T-helper 9 cell (primary cell): Measurements from ENCODE around the gene PLCD1.

Source experiments
- DNase-seq: peaks from one replicate; pipeline ENCODE4 v3.0.0-alpha.2; 2020

PLCD1 gene

DNA sequence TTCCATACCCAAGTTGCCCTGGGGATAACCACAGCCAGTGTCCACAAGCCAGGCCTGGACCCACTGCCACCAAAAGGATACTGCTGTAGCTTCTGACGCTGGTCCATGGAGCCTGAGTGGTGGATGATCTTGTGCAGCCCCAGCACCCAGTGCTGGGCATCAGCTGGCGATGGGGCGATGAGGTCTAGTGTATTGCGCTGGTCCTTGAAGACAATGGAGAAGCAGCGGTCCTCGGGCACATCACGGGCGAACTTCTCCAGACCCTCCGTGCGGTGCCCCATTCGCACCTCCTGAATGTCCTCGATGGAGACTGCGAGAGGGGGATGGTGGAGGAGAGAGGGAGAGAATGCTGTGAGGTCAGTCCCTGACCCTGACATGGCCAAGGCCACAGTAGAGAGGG, 13.0 kb downstream of the PLCD1 start:
- DNase-seq, result no peak

DNA sequence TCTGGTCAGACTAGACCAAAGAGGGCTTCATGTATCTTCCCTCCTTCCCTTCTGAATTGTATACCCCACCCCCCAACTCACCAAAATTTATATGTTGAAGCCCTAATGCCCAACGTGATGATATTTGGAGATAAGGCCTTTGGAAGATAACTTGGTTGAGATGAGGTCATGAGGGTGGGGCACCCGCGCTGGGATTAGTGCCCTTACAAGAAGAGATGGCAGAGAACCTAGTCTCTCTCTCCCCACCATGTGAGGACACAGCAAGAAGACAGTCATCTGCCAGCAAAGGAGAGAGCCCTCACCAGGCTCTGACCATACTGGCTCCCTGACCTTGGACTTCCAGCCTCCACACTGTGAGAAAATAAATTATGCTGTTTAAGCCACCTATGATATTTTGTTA, 13.5 kb downstream of the PLCD1 start:
- no peak for DNase-seq

DNA sequence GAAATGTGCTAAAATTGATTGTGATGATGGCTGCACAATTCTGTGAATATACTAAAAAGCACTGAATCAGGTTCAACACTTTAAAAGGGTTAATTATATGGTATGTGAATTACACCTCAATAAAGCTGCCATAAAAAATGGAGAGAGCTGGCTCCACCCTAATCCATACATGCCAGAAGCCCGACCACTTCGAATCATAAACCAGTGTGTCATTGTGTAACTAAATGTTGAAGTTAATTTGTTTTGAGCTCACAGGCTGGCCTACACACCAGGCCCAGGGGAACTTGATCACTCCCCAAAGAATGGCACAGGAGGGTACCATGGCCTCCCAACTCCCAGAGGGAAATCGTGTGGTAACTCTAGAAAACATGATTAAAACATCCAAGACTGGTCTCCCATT, 14.0 kb downstream of the PLCD1 start:
- no peak for DNase-seq

DNA sequence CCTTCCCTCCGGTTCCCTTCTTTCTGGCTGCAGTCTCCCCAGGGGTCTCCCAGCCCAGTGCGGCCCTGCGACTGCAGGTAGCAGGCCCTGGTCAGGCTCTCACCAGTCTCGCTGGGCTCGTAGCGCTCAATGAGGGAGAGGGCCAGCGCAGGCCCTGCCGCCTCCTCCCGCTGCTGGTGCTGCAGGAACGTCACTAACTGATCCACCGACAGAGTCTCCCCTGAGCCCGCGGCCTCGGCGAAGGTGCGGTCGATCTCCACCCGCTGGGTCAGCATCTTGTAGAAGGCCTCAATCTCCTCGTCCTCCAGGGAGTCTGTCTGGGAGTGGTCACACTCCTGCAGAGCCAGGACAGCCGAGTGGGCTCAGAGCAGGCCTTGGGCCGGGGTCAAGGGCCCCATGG, 18.3 kb downstream of the PLCD1 start:
- DNase-seq, result no peak

DNA sequence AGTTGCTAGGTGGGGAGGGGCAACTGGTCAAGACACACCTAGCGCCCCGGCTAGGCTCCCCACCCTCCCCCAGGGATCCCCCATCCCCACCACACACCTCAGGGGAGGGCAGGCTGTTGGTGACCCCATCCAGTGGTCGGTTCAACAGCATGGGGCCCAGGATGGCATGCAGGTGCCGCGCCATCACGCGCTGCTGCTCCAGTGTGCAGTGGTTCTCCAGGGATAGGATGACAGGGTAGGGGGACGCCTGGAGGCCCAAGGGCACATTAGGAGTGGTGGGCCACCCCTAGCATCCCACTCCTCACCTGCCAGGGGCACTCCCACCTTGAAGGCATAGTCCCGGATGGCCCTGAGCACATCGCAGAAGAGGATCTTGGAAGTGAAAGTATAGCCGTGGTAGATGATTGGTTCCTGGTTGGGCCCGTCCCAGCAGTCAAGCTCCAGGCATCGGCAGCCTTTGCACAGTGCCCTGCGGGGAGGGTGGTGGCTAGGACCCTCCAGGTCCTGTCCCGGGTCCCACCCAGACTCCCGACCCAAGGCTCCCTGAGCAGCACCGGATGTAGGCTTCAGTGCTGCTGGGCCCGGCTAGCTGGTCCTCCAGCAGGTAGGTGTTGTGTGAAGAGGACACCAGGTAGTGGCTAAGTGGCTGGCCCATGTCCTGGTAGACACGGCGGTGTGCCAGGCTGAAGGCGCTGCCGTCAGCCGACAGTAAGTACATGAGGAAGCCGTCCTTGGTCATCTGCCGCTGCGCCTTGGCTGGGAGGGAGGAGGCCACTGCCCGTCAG, 19.4 kb downstream of the PLCD1 start:
- no peak for DNase-seq

DNA sequence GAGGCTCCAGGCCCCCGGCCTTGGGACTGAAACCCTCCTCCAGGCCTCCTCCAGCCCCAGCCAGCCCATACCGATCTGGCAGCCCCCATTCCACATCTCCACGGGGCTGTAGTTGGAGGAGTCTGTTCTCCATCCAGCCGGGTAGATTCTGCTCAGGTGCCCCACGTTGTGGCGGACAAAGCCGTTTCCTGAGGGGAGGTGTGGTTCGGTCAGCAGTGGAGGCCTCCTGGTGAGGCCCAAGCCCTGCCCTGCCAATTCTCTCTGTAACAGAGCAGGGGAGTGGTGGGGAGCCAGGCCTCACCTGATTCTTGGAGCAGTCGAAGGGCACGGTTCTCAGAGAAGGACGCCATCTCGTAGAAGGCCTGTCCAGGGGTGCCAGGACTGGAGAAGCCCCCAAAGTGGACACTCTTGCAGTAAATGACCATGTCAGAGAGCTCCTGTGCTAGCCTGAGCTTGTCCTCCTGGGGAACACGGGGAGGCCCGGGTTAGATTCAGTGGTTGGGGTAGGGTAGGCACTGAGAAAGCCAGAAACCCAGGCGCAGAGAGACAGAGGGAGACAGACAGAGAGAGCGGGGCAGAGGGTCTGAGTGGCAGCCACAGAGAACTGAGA, 20.4 kb downstream of the PLCD1 start:
- DNase-seq, result no peak

DNA sequence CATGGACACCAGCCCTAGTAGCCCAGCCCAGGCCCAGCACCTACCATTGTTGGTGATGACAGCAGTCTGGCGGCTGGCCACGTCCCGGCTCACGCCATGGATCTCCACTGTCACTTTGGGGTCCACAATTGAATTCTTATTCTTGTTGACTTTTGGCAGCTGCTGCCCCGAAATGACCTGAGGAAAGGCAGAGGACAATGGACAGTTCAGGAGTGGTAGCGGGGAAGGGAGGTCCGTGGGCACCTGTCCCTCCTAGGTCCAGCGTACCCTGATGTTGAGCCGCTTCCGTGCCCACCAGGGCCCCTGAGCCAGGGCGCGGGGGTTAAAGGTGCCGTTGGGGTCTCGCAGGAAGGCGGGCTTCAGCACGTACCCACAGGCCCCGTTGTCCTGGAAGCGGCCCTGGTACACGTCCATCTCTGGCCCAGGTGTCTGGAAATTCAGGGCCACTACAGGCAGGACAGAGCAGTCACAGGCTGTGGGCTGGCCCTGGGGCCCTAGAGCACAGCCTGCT, 21.2 kb downstream of the PLCD1 start:
- DNase-seq, result no peak

DNA sequence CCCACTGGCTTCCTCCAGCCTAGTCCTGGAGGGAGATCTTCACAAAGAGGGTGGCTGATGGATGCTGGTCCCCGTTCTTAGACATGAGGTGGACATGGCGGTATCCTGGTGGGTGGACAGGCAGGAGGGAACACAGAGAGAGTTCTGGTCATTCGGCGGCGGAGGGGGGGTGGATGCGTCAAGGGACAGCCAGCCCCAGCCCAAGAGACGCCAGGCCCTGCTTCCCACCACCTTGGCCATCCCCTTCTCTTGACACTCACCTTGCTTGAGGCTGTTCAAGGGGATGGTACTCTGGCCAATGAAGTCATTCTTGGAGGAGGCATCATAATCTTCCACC, 21.7 kb downstream of the PLCD1 start:
- DNase-seq, result no peak

DNA sequence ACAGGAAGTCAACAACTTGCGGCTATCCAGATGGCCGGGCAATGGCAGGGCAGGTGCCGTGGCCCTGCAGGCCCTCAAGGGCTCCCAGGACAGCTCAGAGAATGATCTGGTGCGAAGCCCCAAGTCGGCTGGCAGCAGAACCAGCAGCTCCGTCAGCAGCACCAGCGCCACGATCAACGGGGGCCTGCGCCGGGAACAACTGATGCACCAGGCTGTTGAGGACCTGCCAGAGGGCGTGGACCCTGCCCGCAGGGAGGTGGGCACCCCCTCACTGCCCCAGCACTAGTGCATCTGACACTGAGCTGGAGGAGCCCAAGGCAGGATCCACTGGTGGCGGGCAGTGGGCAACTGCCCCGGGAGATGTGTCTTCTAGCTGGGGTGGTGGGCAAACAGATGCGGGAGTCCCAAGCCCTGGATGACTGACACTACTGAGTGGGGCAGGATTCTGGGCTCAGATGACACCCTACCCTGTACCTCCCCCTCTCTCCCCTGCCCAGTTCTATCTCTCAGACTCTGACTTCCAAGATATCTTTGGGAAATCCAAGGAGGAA, 22.9 kb downstream of the PLCD1 start:
- DNase-seq, result no peak

DNA sequence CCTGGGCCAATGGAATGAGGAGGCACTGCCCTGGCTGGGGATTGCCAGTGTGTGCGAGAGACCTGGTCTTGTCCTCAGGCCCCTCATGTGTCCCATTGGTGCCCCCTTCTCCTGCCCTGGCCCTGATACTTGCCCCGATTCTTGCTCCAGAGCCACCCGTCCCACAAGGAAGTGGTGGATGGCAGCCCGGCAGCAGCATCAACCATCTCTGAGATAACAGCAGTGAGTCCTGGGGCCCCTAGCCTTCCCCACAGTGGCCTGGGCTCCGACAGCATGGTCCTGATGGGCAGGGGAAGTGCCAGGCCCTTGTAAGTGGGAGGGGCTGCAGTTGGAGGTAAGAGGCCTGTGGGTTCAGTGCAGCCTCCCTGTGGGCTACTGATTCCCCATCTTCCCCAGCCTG, 23.4 kb downstream of the PLCD1 start:
- DNase-seq, result no peak

DNA sequence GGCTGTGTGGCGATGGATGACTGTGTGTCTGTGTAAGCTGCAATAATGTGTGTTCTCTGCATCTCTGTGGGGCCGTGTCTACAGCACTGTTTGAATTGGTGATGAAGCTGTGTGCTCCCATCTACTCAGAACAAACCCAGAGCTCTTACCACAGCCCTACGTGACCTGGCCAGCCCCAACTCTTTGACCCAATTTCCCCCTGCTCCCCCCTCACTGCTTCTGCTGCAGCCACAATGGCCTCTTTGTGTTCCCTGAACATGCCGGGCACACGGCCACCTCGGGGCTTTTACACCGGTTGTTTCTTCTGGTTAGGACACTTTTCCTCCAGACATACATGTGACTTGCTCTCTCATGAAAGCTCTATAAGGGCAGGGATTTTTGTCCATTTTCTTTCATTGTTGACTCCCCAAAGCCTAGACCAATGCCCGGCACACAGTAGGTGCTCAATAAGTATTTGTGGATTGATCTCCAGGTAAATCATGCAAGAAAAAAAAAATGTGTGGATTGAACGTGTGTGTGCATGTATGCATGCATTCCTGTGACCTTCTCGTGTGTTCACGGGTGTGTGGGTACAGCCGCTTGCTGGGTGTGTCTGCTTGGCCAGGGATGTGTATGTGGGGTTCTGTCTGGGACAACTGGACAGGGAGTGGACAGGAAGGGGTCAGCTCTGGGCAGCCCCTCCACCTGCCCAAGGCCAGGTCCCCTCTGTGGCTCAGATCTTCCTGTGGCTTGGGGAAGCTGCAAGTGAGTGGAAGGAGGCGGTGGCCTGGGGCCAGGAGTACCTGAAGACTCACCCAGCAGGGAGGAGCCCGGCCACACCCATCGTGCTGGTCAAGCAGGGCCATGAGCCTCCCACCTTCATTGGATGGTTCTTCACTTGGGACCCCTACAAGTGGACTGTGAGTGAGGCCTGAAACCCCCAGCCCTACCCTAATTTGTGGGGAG, 24.1 kb downstream of the PLCD1 start:
- DNase-seq, result no peak

DNA sequence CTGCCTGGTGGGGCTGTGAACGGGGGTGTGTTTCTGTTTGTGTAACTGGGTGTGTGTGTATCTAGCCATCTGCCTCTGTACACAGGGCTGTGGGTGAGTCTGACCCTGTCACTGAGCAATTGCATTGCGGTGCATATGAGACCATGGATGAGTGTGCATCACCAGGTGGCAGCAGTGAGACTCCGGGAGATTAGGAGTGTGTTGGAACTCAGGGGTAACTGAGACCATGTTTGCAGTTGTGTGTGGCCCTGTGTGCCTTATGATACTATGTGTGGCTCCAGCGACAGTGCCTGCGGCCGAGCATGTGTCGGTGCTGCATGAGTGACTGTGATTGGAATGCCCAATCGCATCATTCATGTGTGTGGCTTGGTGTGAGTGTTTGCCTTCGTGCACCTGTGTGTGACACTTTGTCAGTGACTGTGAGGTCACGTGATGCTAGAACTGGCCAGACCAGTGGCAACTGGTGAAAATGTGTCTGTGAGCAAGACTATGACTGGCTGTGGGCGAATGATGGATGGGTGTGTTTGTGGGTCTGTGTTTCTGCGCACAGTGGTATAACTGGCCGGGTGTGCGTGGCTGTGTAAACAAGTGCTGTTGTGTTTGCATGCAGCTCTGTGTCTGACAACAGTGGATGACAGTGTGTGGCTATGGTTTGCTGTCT, 24.9 kb downstream of the PLCD1 start:
- DNase-seq, result peak; percentile 37

DNA sequence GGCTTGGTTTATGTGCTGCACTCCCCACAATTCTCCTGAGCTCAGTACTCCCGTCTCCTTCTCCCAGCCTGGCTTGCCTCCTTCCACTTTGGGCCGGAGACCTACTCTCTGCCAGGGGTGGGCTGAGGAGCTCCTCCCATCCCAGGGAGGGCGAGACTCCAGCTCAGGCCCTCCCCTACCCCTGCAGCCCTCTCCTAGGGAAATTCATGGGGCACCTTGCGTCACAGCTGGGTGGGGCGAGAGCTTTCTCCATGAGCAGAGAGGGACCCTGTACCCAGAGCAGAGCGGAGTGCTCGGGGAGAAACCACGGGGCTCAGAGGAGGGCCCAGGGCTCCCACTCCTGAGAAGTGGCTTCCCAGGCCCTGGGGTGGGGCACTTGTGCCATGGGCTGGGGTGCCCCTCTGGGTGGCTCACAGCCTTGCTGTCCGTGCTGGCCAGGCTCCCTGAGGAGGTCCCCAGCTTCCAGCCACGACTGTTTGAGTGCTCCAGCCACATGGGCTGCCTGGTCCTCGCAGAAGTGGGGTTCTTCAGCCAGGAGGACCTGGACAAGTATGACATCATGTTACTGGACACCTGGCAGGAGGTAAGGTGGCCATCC, 25.5 kb downstream of the PLCD1 start:
- DNase-seq, result no peak

DNA sequence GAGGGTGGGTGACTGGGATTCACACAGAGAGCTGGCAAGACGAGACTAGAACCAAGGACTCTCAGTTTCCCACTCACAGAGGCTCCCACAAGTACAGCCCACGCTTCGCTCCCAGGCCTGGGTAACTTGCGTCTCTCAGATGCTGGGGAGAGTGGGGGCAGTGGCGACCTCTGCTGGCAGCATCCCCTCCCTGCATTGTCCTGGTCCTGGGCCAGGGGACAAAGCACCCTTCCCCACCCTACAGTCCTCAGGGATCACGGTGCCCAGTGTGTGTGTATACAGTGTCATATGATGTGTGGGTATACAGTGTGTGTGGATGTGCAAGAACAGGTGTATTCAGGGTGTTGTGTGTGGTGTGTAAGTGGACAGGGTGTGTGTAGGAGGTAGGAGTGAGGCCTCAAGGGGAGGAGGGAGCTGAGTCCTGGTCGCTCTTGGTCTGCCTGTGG, 26.0 kb downstream of the PLCD1 start:
- peak; percentile 45 for DNase-seq

DNA sequence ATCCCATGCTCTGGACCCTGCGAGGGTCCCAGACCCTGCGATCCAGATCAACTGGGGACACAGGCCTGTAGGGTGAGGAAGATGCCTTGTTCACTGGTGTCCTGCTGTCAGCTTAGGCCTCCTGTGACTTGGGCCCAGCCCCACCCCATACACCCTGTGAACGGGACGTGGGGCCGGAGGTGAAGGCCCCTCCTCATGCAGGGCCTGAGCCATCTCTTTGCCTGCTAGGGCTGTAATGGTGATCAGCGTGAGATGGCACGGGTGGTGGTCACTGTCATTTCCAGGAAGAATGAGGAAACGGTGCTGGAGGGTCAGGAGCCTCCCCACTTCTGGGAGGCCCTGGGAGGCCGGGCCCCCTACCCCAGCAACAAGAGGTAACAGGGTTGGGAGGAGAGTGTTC, 26.5 kb downstream of the PLCD1 start:
- no peak for DNase-seq

DNA sequence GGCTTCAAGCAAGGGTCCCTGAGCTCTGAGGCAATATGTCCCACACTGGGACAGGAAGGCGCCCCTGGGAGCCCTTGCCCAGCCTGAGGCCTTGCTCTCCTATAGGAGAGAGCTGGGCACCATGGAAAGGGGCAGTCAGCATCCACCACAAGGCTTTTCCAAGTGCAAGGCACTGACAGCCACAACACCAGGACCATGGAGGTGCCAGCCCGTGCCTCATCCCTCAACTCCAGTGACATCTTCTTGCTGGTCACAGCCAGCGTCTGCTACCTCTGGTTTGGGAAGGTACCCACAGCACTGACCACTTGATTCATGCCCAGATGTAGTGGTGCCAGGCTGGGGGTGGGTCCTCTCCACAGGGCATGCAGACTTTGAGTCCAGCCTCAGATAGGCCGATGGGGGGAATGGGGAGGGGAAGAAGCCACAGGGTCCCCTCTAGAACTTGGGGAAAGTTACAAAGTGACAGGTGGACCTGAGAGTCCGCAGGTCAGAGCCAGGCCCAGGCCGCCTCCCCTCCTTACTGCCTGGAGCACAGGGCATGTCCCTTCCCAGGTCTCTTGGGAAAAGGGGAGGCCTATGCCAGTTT, 27.1 kb downstream of the PLCD1 start:
- DNase-seq, result no peak

DNA sequence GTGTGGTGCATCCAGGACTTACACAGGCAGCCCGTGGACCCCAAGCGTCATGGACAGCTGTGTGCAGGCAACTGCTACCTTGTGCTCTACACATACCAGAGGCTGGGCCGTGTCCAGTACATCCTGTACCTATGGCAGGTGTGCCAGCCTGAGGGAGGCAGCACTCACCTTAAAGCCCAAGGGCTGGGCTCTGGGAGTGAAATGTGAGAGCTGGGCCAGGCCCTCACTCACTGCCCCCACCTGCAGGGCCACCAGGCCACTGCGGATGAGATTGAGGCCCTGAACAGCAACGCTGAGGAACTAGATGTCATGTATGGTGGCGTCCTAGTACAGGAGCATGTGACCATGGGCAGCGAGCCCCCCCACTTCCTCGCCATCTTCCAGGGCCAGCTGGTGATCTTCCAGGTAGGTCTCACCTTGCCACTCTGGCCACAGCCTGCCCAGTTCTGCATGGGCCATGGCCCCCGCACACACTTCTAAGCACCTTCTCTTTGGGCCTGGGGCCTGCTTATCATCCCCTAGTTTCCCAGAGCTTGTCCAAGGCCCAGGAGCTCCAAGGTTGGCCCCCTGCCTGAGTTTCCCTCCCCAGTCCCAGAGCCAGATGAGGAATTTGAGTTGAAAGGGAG, 27.9 kb downstream of the PLCD1 start:
- no peak for DNase-seq

DNA sequence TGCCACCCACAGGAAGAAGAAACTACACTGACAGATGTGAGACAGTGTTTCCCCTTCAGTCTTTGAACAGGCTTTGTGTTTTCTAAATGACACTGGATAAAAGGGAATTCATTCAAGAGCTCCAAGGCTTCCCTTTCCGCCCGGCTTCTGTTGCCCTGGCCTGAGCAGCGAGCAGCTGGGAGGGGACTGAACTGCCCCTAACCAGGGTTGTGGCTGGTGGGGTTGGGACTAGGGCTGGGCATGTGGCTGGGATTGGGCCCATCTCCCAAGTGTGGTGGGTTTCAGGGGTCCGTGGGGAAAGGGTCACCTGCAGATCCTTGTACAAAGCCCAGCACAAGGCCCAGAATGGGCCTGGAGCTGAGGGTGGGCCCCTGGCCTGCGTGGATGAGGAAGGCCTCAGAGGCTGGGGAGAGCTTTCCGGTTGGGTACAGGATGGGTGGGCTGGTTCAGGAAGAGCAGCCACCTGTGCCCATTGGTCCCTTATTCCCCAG, 28.4 kb downstream of the PLCD1 start:
- no peak for DNase-seq

DNA sequence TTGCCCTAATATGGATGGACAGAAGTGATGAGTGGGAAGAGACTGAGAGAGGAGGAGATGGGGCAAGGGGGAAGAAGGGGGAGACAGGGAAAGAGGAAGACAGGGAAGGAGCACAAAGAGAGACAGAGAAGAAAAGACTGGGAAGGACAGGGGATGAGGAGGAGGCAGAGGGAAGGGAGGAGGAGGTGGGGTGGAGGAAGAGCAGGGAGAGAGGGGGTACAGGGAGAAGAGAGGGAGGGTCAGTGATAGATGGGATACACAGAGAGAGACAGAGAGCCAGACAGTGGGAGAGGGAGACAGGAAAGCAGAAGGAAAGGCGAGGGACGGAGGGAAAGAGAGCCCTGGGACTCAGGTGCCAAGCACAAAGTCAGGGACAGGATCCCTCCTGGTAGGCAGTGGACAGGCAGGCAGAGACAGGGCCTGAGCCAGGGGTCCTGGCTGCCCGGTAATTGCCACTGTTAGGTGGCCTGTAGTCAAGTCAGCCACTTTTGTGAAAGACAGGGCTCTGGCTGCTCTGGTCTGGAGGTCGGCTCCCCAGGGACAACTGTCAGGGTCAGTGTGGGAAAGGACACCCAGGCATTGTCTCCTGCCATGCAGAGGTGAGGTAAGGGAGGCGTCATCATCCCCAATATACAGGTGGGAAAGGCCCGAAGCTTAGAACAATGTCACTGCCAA, 29.1 kb downstream of the PLCD1 start:
- no peak for DNase-seq

DNA sequence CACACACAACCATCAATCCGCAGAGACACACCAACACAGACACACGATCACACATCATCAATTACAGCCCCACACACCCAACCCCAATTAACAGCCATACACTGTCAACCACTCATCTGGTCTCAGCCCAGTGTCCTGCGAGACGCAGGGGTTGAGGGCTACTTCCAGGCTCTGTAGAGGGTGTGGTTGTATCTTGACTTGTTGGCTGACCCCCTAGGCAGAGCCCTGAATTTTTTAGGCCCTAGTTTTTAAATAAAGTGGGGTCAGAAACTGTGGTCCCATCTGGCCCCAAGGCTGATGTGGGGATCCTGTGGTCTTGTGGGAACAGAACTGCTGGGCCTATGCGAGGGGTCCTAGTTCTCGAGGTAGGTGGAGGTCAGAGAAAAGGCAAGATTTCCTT, 29.6 kb downstream of the PLCD1 start:
- no peak for DNase-seq
